A673 (cell line): ENCODE data around the gene GSTT4.

ENCODE experiments used
- EZH2 ChIP-seq: fragments of 200-600 bp; sonication (generic); IDR thresholded peaks from 2 replicates; pipeline ENCODE4 v1.6.1; 2017; ENCODE audit warnings: borderline replicate concordance, low read depth, mild to moderate bottlenecking, mixed read lengths, antibody characterized with exemption, low read length; ENCODE audit not compliant: poor library complexity, severe bottlenecking
- TF ChIP-seq, protein P1 (sequence below): fragments of 300-800, 200-600 bp; sonication (generic); conservative IDR thresholded peaks from 2 replicates; pipeline ENCODE4 v1.5.1; 2017; ENCODE audit warnings: low read depth, mild to moderate bottlenecking, antibody characterized with exemption, low read length, moderate library complexity, mixed read lengths

GRCh38 chr22:24008022-24008283, 2.7 kb upstream of the GSTT4 start:
- no peak for TF ChIP-seq EZH2
- TF ChIP-seq, protein P1, sequence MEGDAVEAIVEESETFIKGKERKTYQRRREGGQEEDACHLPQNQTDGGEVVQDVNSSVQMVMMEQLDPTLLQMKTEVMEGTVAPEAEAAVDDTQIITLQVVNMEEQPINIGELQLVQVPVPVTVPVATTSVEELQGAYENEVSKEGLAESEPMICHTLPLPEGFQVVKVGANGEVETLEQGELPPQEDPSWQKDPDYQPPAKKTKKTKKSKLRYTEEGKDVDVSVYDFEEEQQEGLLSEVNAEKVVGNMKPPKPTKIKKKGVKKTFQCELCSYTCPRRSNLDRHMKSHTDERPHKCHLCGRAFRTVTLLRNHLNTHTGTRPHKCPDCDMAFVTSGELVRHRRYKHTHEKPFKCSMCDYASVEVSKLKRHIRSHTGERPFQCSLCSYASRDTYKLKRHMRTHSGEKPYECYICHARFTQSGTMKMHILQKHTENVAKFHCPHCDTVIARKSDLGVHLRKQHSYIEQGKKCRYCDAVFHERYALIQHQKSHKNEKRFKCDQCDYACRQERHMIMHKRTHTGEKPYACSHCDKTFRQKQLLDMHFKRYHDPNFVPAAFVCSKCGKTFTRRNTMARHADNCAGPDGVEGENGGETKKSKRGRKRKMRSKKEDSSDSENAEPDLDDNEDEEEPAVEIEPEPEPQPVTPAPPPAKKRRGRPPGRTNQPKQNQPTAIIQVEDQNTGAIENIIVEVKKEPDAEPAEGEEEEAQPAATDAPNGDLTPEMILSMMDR, result no peak
